Spleen (tissue), 11 donors: Measurements from ENCODE around the gene SNRPA1. TPM values are rescaled to one million over a fixed set of nuclear protein-coding genes. Genes with fewer than 3 reads are reported as not detected.

ENCODE experiments used
- DNase-seq: peaks from one replicate; pipeline ENCODE4 v3.0.0-alpha.2; 2020
- H3K27ac ChIP-seq, 8 donors: fragments of 200-600 bp; sonication (generic) in 7 of 8; 1 replicate in 4 of 8; 2 replicates in 4 of 8; pipeline versions ENCODE4 v1.5.0 to v1.8.0; 2016 to 2021; ENCODE audit warnings: inconsistent platforms in 4 of 8, mild to moderate bottlenecking in 4 of 8, moderate library complexity in 1 of 8
- H3K27me3 ChIP-seq, 7 donors: fragments of 200-600 bp; sonication (generic) in 6 of 7; replicated peaks in 1 of 7; 1 replicate in 4 of 7; 2 replicates in 3 of 7; pipeline versions ENCODE4 v1.5.0 to v1.8.0; 2016 to 2021; ENCODE audit warnings: inconsistent platforms in 3 of 7, mild to moderate bottlenecking in 1 of 7
- H3K36me3 ChIP-seq, 6 donors: fragments of 200-600 bp; sonication (generic) in 5 of 6; 1 replicate in 4 of 6; 2 replicates in 2 of 6; pipeline versions ENCODE4 v1.5.0 to v1.8.0; 2016 to 2021; ENCODE audit warnings: inconsistent platforms in 2 of 6
- H3K4me1 ChIP-seq, 6 donors: fragments of 200-600 bp; sonication (generic) in 5 of 6; 1 replicate in 3 of 6; 2 replicates in 3 of 6; pipeline versions ENCODE4 v1.5.0 to v1.8.0; 2016 to 2021; ENCODE audit warnings: inconsistent platforms in 3 of 6
- H3K4me3 ChIP-seq, 8 donors: fragments of 200-600 bp; sonication (generic) in 7 of 8; 1 replicate in 4 of 8; 2 replicates in 4 of 8; pipeline versions ENCODE4 v1.5.0 to v1.8.0; 2016 to 2021; ENCODE audit warnings: inconsistent platforms in 4 of 8, mild to moderate bottlenecking in 4 of 8, moderate library complexity in 2 of 8
- H3K9me3 ChIP-seq, 8 donors: fragments of 200-600 bp; sonication (generic) in 7 of 8; 1 replicate in 4 of 8; 2 replicates in 4 of 8; pipeline versions ENCODE4 v1.5.0 to v1.8.0; 2016 to 2021; ENCODE audit warnings: inconsistent platforms in 4 of 8
- CTCF ChIP-seq, 11 experiments: fragments of 200-600 bp in 7 of 11; fragments of 450-650 bp in 4 of 11; sonication (generic) in 4 of 11; IDR thresholded peaks in 8 of 11; conservative IDR thresholded peaks in 3 of 11; 1 replicate in 7 of 11; 2 replicates in 4 of 11; pipeline versions ENCODE4 v1.4.0 to v1.8.0; 2016 to 2021; ENCODE audit warnings: antibody characterized with exemption in 11 of 11, inconsistent platforms in 4 of 11, mild to moderate bottlenecking in 1 of 11
- POLR2A ChIP-seq, 3 donors: fragments of 450-650 bp; IDR thresholded peaks; one replicate each; pipeline ENCODE4 v1.5.1; 2017; ENCODE audit warnings: antibody characterized with exemption in 3 of 3, mild to moderate bottlenecking in 1 of 3
- POLR2AphosphoS5 ChIP-seq, 3 donors: sonication (generic); formaldehyde crosslinking; IDR thresholded peaks; one replicate each; pipeline ENCODE4 v1.5.1; 2017; ENCODE audit warnings: antibody characterized with exemption in 3 of 3
- WGBS, 5 donors: extraction: QIAGEN DNeasy Blood & Tissue Kit in 3 of 5; methylation state at CpG; one replicate each; pipeline versions ENCODE4 v1.1.5 to v1.1.7; 2013 to 2018; 5-methylcytosine and 5-hydroxymethylcytosine counted together
- intact Hi-C: fragments of 100-400 bp; cut with DNase I; formaldehyde crosslinking; loops from one replicate; pipeline ENCODE4 v1.15.0; 2023; ENCODE audit warnings: low total_unique reads
- polyA plus RNA-seq, 3 donors: library from polyadenylated mRNA; stranded (reverse); fragments of 200-250 nt; gene quantifications; one replicate each; pipeline ENCODE4 v1.2.1, GENCODE V29; 2013
- total RNA-seq, 7 donors: library from RNA; depleted of rRNA in 3 of 7; stranded (reverse); fragments of >200 nt in 3 of 7; fragmentation: NEBNext Ultra II Directional in 4 of 7; extraction: Animal tissue kit (Norgen Biotek cat#: 25700) in 4 of 7; gene quantifications; one replicate each; pipeline versions ENCODE4 v1.1.0 to v1.2.1, GENCODE V29; 2016 to 2021
- donor health status: healthy with polysubstance abuse.
- donor health status: DM: no; HTN: no; CAD: no; lungs with moderate emphysema.
- donor health status: DM: no; HTN: no; CAD: no.
- donor health status: Bipolar disorder and iron deficiency.
- donor health status: healthy.
- donor health status: DM: no; HTN: no; CAD: no.
- donor health status: DM: yes; HTN: yes; CAD: no.

SNRPA1 gene
- total and polyA plus RNA-seq, 10 donors = 56.2 to 85.4 (median 74.6) TPM

- WGBS, 5 donors = 89 to 100% (median 90%) methylated on average over 2 of the region's 2 CpGs
- Histone ChIP-seq H3K27me3 (no peaks in the 10 kb centered on the region), H3K36me3 (peaks cover 0 to 70% (median 60%) of the 10 kb centered on the region in 6 donors), H3K27ac (no peak overlapping the region), H3K4me1 (peaks cover 12 to 31% (median 26%) of the 10 kb centered on the region in 6 donors), H3K4me3 (no peak overlapping the region), H3K9me3 (no peaks in the 10 kb centered on the region)
- intact Hi-C loops = no loop called here
- DNase-seq = no peak
- TF ChIP-seq CTCF (IDR thresholded peaks at IDR 0.05 in 8 of 11, conservative IDR thresholded peaks at IDR 0.05 in 3 of 11) (no peak), POLR2A (IDR thresholded peaks at IDR 0.05) (no peak), POLR2AphosphoS5 (IDR thresholded peaks at IDR 0.05) (no peak)
These were observed 15.0 kb downstream of the SNRPA1 start for GRCh38 chr15:101280007-101280406.

GRCh38 chr15:101277943-101278564, 17.0 kb downstream of the SNRPA1 start:
- intact Hi-C loops = no loop called here
- no peaks in the 10 kb centered on the region for H3K27me3 ChIP-seq
- no peak for DNase-seq
- H3K27ac ChIP-seq = peak overlapping the region in 7 of 8 donors; percentile 81 to 95 (median 92)
- H3K36me3 ChIP-seq = peaks cover 0 to 70% (median 60%) of the 10 kb centered on the region in 6 donors
- H3K4me1 ChIP-seq = peaks cover 12 to 35% (median 27%) of the 10 kb centered on the region in 6 donors
- peak overlapping the region in 7 of 8 donors; percentile 84 to 99 (median 98) for H3K4me3 ChIP-seq
- 81 to 88% (median 87%) methylated on average over 12 of the region's 12 CpGs for WGBS, 5 donors
- no peaks in the 10 kb centered on the region for H3K9me3 ChIP-seq
- TF ChIP-seq CTCF (IDR thresholded peaks at IDR 0.05 in 8 of 11, conservative IDR thresholded peaks at IDR 0.05 in 3 of 11) (no peak), POLR2AphosphoS5 (IDR thresholded peaks at IDR 0.05) (no peak), POLR2A (IDR thresholded peaks at IDR 0.05) (no peak)

GRCh38 chr15:101277038-101277822, 17.8 kb downstream of the SNRPA1 start, which contains the start of gene SELENOS:
TSS of gene SELENOS (minus strand) at chr15:101277485. CDS start at chr15:101277417, 68 bp downstream.
- TF ChIP-seq POLR2A (IDR thresholded peaks at IDR 0.05) (peak in 1 of 3 donors; percentile 63), POLR2AphosphoS5 (IDR thresholded peaks at IDR 0.05) (peak; percentile 89 to 94 (median 91)), CTCF (IDR thresholded peaks at IDR 0.05 in 8 of 11, conservative IDR thresholded peaks at IDR 0.05 in 3 of 11) (peak in 4 of 11 experiments; percentile 5 to 26 (median 22))
- peak; percentile 97 for DNase-seq
- H3K27ac ChIP-seq = peak within 1 kb of the TSS; percentile 81 to 95 (median 92)
- H3K4me3 ChIP-seq = peak within 1 kb of the TSS; percentile 84 to 99 (median 98)
- no peaks in the 10 kb centered on the region for H3K27me3 ChIP-seq
- peaks cover 12 to 35% (median 27%) of the 10 kb centered on the region in 6 donors for H3K4me1 ChIP-seq
- intact Hi-C loops = no loop called here
- 0 to 1% (median 0%) methylated on average over 38 to 91 of the region's 91 CpGs for WGBS, 5 donors
- no peaks in the 10 kb centered on the region for H3K9me3 ChIP-seq
- peaks cover 0 to 70% (median 61%) of the 10 kb centered on the region in 6 donors for H3K36me3 ChIP-seq
